ENCODE results near the gene COX5A.

DNA sequence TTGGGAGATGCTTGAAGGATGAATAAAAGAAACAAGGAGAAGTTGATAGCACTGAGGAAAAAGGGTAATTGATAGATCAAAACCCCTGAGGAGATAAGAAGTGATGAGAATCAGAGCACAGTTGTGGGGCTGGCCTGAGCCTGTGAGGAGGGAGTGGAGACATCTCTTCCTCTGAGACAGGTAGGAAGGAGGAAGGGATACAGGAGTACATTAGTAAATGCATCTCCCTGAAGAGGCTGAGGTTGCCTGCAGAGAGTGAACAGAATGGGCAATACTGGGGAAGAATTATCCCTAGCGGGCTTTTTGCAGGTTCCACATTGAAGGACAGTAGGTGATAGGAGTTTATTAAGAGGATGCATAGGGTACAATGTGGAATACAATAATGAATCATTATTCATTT, 40.2 kb upstream of the COX5A start:
- no peak for TF ChIP-seq EZH2 (IDR thresholded peaks at IDR 0.05; ENCODE audit: low read length, missing control alignments)
- TF ChIP-seq, protein P1, sequence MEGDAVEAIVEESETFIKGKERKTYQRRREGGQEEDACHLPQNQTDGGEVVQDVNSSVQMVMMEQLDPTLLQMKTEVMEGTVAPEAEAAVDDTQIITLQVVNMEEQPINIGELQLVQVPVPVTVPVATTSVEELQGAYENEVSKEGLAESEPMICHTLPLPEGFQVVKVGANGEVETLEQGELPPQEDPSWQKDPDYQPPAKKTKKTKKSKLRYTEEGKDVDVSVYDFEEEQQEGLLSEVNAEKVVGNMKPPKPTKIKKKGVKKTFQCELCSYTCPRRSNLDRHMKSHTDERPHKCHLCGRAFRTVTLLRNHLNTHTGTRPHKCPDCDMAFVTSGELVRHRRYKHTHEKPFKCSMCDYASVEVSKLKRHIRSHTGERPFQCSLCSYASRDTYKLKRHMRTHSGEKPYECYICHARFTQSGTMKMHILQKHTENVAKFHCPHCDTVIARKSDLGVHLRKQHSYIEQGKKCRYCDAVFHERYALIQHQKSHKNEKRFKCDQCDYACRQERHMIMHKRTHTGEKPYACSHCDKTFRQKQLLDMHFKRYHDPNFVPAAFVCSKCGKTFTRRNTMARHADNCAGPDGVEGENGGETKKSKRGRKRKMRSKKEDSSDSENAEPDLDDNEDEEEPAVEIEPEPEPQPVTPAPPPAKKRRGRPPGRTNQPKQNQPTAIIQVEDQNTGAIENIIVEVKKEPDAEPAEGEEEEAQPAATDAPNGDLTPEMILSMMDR (conservative IDR thresholded peaks at IDR 0.05 in 1 of 2, IDR thresholded peaks at IDR 0.05 in 1 of 2; ENCODE audit: low read depth in 1 of 2, low read length in 2 of 2), result no peak

All from fibroblast of lung (primary cell).